HG02642 (cell line): ENCODE results near the gene PKP4.

Experiments used
- ATAC-seq: cut with Tn5 transposase; IDR thresholded peaks from one replicate; pipeline ENCODE4 v1.9.1; 2021; ENCODE audit warnings: mild to moderate bottlenecking; ENCODE audit not compliant: unreplicated experiment, poor library complexity

PKP4 gene

GRCh38 chr2:158579928-158580327, 123.2 kb downstream of the PKP4 start:
- no peak for ATAC-seq

GRCh38 chr2:158580760-158581159, 124.0 kb downstream of the PKP4 start:
- no peak for ATAC-seq

DNA sequence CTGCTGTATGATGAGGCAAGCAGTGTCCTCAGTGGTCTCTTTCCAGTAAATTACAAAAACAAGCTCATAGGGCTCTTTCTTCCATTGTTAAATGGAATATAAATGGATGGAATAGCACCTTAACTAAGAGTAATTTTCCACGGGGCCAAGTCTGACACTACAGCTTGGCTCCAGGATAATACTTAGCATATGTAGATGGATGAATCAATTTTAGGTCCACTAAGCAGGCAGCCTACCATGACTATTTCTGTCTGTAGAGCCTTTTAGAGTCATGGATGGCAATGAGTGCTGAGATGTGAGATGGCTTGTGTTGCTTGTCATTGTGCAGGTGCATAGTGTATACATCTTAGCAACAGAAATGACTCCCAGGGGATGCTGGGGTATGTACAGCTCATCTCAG, 125.9 kb downstream of the PKP4 start:
- ATAC-seq, result no peak

DNA sequence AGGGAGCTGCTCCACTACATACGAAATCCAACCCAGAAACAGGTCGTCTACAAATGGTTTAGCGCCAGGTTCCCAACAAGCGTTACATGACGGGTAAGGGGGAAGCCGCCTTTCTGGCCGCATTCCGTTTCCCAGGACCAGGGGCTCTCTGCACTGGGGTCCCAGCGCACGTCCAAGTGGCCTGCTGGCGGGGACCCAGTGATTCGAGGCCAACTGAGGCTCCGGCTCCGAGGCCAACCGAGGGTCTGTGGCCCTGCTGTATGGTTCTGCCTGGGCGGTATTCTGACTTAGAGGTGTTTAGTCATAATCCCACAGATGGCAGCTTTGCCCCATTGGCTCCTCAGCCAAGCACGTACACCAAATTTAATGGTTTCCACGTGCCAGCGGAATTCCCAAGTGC, 127.2 kb downstream of the PKP4 start:
- no peak for ATAC-seq

GRCh38 chr2:158586491-158586890, 129.7 kb downstream of the PKP4 start:
- no peak for ATAC-seq

DNA sequence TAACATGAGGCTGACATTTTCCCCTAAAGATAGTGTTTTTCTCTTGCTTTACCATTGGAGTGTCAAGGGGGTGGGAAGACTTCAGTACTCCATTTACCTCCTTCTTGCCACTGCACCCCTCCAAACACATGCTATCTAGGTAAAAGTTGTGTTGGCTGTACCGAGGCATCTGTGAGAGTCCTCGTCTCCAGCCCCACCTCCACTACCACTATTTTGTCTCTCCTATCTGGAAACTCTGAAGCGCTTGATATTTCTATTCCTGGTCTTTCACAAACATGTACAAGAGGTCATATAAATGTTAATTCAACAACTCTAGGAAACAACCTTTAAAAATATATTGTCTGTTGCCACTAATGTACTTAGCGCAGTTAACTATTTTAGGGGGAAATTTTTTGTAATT, 132.6 kb downstream of the PKP4 start:
- no peak for ATAC-seq

DNA sequence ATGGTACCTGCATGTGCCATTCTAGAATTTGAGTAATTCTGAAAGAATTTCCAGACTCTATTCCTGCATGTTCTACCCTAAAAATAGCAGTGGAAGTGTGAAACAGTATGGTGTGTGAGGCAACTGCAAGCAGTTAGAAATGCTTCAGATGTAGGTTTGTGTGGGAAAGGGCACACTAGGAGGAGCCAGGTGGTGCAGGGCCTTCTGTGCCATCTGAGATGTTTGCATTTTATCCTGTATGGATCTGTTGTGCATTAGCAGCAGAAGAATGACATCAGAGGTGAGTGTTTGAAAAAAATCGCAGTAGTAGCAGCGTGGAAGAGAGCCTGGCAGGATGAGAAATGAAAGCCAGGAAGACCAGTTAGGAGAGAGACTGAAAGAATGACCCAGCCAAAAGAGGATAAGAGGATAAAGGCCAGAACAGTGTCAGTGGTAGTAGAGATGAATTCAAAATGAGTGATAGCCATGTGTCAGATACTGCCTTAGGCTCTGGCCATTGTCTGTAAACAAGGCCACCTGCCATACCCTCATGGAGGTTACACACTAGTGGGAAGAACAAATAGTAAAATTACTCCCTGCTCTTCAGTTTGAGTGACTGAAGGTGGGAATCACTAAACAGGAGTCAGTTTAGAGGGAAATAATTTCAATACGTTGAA, 142.2 kb downstream of the PKP4 start:
- ATAC-seq, result no peak

DNA sequence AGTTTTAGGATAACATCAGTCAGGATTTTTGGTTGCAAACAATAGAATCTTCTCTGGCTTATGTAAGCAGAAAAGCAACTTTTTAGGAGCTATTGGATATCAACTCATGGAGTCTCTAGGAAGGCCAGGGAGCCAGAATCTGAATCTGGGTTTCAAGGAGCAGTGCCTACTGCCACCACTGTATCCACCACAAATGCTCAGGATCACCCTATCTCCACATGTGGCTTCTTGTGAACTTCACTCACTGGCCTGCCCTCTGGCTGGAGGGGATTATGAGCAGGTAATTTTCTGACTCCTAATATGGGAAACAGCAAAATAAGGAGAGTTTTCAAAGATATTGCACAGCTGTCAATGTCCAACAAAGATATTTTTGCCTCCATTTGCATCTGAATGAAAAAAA, 142.9 kb downstream of the PKP4 start:
- ATAC-seq, result no peak

GRCh38 chr2:158600155-158600802, 143.5 kb downstream of the PKP4 start:
- no peak for ATAC-seq

GRCh38 chr2:158602027-158602426, 145.3 kb downstream of the PKP4 start:
- no peak for ATAC-seq

- ATAC-seq, result no peak
These were observed 146.5 kb downstream of the PKP4 start for GRCh38 chr2:158603205-158603604.

GRCh38 chr2:158603986-158604385, 147.2 kb downstream of the PKP4 start:
- no peak for ATAC-seq

GRCh38 chr2:158610059-158610458, 153.3 kb downstream of the PKP4 start:
- no peak for ATAC-seq

DNA sequence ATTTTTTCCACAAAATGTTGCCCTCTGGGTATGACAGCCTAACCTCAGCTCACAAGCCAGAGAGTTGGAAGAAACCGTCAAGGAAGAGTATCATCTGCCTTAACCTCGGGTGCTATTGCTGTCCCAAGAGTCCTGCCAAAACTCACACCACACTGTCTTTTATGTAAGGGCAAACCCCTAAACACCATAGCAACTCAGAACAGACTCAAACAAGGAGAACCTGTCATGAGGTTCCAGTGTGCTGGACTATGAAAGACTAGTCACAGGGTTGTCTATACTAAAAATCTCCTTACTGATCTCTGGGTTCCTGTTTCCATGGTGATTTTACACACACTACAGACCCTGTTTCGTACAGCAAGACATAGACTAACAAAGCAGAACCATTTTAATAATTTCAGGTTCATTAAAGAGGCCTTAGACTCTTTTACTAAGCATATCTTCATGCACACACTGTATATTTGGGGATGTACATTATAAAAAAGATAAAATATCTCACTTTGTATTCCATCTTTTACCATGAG, 159.8 kb downstream of the PKP4 start:
- ATAC-seq, result no peak

DNA sequence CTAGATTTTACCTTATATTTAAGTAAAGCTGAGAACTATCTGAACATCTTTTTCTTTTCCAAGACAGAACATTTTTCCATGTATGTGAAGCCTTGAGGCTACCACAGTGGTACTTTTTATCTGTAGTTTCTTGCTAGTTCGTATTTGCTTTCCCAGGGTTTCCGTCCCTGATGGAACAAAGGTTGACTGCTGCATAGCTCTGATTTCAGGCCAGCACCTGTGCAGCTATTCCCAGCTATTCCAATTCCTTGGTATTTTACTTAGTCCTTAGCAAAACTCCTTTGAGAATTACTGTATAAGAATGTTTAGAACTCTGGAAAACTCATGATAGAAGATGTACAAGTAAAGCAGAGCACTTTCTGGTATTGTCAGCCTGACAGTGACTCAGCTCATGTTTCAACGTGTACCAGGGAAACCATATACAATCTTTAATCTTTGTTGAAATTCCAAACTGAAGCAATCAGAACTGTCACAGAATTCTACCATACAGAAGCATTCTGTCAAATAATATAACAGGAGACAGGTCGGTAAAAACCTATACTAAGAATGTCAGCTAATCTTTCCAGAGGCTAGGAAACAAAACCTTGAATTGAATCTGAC, 162.2 kb downstream of the PKP4 start:
- peak; percentile 6 for ATAC-seq

GRCh38 chr2:158619496-158619895, 162.7 kb downstream of the PKP4 start:
- ATAC-seq, result peak; percentile 61

DNA sequence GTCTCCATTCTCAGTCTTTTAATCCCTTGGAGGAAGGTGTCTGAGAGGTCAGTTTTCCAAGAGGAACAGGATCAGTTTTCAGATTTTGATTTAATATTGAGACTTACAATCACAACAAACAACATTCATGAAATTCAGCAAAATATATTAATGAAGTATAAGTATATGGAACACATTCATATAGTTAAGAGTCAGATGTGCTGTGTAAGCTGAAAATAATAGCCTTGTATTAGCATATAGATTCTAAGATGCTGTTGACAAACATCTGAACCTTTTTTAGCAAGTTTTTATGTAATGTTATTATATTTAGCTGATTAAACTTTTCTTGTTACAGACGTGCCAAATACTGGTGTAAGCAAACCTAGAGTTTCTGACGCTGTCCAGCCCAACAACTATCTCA, 163.9 kb downstream of the PKP4 start:
- no peak for ATAC-seq

DNA sequence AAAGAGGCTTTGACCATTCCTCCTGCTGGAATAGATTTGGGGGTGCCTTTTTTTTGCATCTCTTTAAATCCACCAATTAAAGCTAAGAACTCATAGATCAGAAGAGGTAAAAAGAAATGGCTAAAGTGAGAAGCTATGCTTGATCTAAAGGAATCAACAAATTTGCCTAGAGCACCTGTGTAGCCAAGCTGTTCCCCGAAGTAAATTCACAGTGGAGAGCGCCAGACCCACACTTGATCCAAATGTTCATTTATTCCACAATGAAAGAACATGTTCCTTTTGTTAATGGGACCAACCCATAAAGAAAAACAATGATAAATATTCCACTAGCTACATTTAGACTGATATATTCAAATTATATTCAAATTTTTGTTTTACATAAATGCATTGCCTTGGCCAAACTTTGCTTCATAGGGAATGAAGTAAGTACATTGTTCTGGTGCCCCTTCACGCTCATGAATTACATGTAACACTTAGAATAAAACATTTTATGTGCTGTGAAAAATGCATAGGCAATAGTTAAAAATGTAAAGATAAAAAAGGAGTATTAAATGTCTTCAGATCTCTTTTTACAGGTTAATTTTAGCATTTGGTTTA, 167.4 kb downstream of the PKP4 start:
- ATAC-seq, result no peak

- ATAC-seq, result no peak
These were observed 168.2 kb downstream of the PKP4 start for GRCh38 chr2:158624961-158625360.

- ATAC-seq, result no peak
These were observed 172.4 kb downstream of the PKP4 start for GRCh38 chr2:158629116-158629515.

DNA sequence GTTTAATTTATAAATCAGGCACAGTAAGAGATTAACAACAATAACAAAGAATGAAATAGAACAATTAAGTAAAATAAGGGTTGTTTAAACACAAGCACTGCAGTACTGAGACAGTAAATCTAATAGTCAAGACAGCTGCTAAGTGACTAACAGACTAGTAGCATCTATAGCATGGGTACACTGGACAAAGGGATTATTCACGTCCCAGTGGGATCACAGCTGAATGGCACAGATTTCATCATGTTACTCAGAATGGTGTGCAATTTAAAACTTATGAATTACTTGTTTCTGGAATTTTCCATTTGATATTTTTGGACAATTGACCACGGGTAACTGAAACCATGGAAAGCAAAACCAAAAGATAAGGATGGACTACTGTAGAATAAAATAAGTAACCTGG, 176.5 kb downstream of the PKP4 start:
- ATAC-seq, result no peak
